ENCODE measurements around the gene HAND2.

The HAND2 gene

GRCh38 chr4:173529477-173530325, at the start of gene HAND2:
HAND2 (minus strand) TSS chr4:173530229; CDS start chr4:173529289, 940 bp downstream.
- peak; percentile 77 for DNase-seq

GRCh38 chr4:173578956-173579355, 48.9 kb upstream of the HAND2 start:
- DNase-seq: no peak

- DNase-seq: no peak
Observed at GRCh38 chr4:173577963-173578362, 47.9 kb upstream of the HAND2 start.

- DNase-seq: no peak
Observed at GRCh38 chr4:173575482-173576152, 45.6 kb upstream of the HAND2 start.

- no peak for DNase-seq
Observed at GRCh38 chr4:173573725-173574124, 43.7 kb upstream of the HAND2 start.

- DNase-seq: no peak
Observed at GRCh38 chr4:173573286-173573685, 43.3 kb upstream of the HAND2 start.

- no peak for DNase-seq
Observed at GRCh38 chr4:173572493-173573129, 42.6 kb upstream of the HAND2 start.

GRCh38 chr4:173571620-173572019, 41.6 kb upstream of the HAND2 start:
- DNase-seq: no peak

GRCh38 chr4:173565281-173565680, 35.3 kb upstream of the HAND2 start:
- DNase-seq: no peak

GRCh38 chr4:173564461-173564860, 34.4 kb upstream of the HAND2 start:
- no peak for DNase-seq

- DNase-seq: no peak
Observed at GRCh38 chr4:173560896-173561295, 30.9 kb upstream of the HAND2 start.

- DNase-seq: peak; percentile 3
Observed at GRCh38 chr4:173556398-173557131, 26.5 kb upstream of the HAND2 start.

GRCh38 chr4:173547889-173548288, 17.9 kb upstream of the HAND2 start:
- DNase-seq: no peak

GRCh38 chr4:173546776-173547175, 16.7 kb upstream of the HAND2 start:
- DNase-seq: no peak

GRCh38 chr4:173545440-173545839, 15.4 kb upstream of the HAND2 start:
- no peak for DNase-seq

GRCh38 chr4:173543266-173543665, 13.2 kb upstream of the HAND2 start:
- no peak for DNase-seq

- no peak for DNase-seq
Observed at GRCh38 chr4:173539986-173540385, 10.0 kb upstream of the HAND2 start.

GRCh38 chr4:173538909-173539445, 8.9 kb upstream of the HAND2 start:
- DNase-seq: no peak

- DNase-seq: no peak
Observed at GRCh38 chr4:173538148-173538908, 8.3 kb upstream of the HAND2 start.

- no peak for DNase-seq
Observed at GRCh38 chr4:173537613-173538147, 7.7 kb upstream of the HAND2 start.

GRCh38 chr4:173536808-173537429, 6.9 kb upstream of the HAND2 start:
- DNase-seq: no peak

Data from HCEC 1CT (cell line).